ENCODE measurements around the gene SSBP3.
A peak's percentile ranks its signal among the peaks of the same experiment; 100 is the strongest.

SSBP3 gene

DNA sequence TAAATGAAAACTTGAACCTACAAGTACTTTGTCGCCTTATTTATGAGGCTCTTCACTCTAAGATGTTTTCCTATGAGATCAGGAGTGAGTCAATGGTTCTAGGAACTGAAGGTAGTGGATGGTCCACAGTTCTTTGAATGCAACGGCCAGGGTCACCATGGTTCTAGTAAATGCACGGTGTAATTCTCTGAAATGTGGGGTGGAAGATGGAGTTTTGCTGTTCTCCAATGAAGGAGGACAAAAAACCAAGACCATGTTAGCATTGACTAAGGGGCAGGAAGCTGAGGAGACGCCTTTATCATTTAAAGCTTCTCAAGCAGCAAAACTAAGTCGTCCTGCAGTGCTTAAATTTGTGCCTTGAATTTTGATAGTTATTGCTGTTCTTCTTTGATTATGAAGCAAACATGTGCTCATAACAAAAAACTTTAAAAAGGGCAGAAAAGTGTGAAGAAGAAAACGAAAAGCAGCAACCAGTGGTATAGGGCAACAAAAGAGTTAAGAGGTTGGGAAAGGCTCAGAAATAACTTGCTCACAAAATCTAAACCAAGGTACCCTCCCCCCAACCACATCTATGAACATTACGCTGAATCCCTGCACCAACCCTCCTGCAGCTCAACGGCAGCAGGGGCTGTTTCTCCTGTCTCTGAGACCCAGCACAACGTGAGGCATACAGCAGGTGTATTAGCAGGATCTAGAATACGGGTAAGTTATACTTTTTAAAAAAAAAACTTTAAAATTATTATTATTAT lies 121.2 kb downstream of the SSBP3 start:
- no peak for DNase-seq (ENCODE audit: low read depth in 2 of 2)

DNA sequence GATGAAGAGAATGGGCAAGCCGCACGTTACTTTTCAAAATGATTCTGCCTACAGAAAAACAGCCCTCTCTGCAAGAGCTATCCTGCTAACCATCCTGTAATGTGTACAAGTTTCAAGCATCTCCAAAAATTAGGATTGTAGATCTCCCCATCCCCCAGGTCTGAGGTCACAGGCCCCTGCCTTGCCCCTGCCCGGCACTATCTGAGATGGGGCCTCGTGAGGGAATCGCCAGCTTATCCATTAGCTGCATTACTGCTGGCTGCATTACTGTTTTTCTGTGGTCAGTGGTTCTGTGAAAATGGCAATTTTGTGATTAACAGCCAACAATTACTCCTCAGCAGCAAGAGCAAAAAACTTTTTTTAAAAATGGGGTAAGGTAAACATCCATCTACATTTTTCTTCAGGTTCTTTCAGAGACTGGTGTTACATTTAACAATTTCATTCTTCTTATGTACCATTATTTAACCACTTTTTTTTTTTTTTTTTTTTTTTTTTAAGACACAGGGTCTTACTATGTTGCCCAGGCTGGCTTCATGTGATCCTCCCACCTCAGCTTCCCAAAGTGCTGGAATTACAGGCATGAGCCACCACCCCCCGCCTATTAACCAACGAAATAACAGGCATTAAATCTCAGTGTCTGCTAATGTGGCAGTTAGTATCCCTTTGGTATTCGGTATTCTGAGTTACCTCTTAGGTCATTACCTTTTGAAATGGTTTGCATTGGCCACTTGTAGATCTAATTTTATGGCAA lies 122.4 kb downstream of the SSBP3 start:
- no peak for DNase-seq (ENCODE audit: low read depth in 2 of 2)

DNA sequence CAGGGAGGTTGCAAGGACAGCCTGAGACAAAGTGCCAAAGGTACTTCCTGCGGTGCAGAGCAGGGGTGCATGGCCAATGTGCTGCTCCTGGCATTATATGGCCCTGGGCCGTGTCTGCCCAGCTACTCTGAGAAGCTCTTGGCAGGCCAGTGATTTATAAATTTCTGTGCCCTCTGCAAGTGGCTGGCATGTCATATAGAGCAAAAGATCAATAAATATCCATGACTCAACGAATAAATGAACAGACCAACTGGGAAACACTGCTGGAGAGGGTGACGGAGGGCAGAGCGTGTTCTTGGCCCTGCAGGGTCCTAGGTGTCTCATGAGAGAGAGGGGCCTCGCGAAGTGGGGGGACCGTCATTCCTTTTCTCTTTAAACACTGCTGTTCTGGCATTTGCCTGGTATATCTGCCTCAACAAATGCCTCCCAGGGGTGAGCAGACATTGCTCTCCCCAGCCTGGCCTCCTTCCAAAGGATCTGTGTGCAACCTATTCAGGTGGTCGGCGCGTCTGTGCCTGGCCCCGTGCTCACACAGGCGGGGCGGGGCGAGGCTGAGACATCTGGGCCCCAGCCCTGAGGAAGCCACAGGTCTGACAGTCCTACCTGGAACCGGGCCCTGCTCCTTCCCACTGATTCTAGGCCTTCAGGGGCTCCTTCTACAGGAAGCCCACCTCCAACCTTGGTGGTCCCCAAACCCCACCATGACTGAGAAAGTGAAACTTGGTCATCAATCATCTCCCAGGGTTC lies 123.9 kb downstream of the SSBP3 start:
- DNase-seq (ENCODE audit: low read depth in 2 of 2), result no peak

DNA sequence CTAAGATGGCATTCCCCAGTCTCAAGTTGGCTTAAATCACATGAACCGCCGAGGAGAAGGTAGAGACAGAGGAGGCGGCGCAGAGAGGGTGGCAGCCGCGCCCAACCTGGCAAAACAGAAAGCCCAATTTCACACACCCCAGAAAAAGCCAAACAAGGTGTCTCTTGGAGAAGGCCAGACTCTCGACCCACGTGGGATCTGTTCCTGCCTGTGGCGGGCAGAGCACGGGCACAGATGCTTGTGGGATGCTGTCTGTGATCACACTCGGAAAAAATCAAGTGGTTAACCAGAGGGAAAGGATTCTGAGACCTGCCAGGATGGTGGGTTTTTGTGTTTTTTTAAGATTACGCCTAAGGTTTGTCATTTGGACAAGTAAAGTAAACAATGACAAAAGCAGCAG lies 125.5 kb downstream of the SSBP3 start:
- no peak for DNase-seq (ENCODE audit: low read depth in 2 of 2)

DNA sequence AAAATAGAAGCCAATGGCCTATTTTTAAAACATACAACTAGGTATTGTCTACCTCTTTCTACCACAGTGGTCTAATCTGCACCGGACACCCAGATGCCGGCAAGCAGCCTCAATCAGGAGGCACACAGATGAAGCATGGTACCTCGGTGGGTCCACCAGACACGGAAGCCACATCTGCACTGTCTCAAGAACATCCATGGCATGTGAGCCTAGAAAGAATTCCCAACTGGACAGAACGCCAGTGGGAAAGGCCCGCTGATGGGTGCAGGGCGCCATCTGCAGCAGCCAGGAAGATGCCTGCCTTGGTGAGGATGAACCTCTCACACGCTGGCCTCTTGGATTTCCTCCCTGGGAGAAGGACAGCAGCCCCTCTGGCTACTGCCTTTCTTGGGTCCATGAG lies 126.7 kb downstream of the SSBP3 start:
- DNase-seq (ENCODE audit: low read depth in 2 of 2), result no peak

DNA sequence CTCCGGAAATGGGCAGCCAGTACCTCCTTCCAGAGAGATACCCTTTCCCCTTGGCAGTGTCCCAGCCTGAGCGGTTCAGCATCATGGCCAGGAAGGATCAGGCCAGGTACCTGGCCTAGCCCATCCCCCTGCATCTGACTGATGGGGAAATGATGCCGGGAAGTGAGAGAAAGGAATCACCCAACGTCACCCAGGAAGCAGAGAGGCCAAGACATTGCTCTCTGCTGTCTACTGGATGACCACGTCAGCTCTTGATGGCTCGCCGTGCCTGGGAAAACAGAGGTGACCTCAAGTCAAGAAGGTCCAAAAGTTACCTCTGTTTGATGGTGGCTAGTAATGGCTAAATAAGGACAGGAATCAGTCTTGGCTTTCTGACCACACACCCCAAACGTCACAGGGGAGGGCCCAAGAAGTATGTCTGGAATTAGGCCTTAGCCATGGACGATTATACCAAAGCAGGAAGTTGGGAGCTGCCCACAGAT lies 127.2 kb downstream of the SSBP3 start:
- peak in 1 of 2 experiments; percentile 33 for DNase-seq (ENCODE audit: low read depth in 2 of 2)

DNA sequence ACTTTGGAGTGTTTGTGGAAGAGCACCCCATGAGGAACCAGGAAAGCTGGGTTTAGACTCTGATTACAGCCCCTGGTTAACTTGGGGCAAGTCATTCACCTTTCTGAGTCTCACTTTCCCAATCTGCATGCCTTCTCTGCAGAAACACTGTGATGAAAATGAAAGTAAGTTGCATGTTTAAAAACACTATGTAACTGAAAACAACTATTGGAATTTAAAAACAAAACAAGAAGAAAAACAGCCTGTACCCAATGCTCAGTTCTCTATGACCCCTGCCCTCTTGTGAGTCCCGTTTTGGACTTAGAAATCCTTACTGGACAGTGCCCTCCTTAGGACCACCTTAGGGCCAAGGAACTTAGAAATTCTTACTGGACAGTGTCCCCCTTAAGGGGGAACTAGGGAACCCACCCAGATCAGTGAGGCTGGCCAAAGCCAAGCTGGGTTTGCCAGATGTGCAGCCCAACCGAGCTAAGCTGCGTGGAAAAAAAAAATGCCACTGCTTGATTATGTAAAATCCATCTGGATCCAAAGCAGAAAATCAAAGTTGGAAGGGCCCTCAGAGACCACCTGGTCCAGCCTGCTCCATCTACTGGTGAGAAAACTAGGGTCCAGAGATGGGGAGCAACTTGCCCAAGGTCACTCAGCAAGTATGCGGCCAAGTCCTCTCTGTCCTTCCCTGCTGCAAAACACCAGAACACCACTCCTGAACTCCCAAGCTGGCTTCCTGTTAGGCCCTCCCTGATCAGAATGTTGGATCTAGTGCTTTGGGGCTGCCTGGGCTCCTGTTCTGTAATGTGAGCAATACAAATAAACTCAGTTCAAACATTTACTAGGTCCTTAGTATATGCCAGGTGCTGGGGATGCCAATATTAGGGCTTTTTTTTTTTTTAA lies 128.5 kb downstream of the SSBP3 start:
- no peak for DNase-seq (ENCODE audit: low read depth in 2 of 2)

DNA sequence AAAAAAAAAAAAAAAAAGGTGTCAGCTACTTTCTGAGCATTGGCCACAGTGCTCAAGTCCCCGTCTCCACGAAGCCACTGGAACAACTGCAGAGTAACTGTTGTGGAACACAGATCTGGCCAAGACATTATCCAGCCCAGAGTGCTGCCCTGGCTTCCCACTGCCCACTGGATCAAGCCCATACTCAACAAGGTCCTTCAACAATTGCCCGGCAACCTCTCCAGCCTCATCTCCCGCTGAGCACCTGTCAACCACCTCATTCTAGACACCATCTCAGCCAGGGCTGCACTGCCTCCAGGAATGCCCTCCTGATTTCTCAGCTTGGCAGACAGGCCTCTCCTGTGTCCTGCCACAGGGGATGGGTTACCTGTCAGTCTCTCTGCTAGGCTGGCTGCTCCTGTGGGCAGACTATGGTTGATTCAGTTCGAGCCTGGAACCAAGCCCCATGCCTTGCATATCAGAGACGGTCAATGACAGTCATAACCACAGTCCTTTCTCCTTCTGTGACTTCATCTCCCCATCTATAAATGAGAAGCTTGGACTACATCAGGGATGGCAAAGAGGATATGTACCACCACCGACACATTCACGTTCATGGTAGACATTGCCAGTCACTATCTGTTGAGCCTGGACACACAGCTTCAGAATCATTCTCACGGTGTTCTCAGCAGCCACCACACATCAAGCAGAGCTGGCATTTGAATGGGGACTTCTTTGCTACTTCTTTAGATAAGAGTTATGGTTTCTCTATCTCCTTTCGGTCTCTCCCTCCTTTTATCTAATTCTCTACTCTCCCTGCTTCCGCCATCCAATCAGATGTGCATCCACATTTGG lies 129.4 kb downstream of the SSBP3 start:
- no peak for DNase-seq (ENCODE audit: low read depth in 2 of 2)

DNA sequence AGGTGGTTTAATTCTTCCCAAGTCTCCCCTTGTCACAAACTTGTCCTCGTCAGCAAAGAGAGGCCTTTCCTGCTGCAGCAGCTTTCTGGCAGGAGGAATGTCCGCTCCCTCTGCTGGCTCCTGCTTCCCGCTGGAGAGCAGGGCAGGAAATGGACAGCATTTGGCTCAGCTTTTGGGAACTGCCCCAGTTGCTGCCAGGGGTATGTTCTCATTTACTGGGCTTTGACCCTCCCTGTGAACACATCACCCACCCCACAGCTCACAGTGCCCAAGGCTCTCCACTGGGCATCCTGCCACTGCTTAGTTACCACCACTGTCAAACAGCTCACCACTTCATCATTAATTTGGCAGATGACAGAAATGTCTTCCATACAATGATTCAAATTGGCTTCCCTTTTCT lies 130.8 kb downstream of the SSBP3 start:
- no peak for DNase-seq (ENCODE audit: low read depth in 2 of 2)

DNA sequence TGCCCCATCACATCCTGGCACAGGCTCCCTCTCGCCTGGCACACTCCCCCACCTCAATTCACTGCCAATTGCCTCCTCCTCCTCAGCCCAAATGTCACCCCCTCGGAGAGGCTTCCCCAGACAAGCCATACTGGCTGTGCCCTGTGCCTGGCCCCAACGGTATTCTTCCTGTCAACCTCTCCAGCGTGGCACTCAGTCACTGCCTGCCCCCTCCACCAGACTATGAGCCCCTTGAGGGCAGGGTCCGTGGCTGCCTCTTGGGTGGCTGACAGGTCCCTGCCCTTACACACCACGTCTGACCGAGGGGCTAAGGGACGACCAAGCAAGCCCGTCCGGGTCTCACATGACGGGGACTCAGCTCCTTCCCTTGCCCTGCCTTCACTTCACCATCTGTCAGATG lies 131.3 kb downstream of the SSBP3 start:
- DNase-seq (ENCODE audit: low read depth in 2 of 2), result no peak

DNA sequence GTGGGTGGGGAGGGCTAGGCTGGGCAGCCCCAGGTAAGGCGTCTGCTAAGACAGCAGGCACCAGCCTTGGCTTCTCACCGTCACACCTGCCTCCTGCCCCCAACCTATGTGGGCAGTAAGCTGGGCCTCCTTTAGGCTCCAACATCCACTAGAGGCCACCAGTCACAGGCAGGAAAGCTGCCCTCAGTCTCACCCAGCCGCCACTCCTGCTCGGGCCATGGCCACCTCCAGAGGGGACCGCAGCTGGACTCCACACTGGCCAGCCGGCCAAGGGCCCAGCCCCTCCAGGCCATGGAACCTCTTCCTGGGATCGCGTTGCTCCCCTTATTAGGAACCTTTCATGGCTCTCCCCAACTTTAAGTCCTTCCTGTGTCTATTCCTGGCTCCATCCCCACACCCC lies 131.7 kb downstream of the SSBP3 start:
- no peak for DNase-seq (ENCODE audit: low read depth in 2 of 2)

DNA sequence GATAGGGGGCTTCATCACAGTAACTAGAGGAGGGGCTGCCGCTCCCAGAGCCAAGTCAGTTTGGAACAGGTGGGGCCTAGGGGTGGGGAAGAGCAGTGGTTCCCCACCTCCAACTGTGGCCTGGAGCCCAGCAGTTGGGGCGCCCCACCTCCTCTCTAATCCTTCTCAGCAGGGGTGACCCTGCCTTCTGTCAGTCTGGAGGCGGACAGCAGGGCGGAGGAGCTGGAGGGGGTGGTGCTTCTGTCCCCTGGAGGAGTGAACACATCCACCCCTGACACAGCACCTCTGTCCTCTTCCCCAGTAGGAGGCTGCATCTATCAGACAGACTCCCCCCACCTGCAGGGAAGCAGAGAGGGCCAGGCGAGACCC lies 132.4 kb downstream of the SSBP3 start:
- DNase-seq (ENCODE audit: low read depth in 2 of 2), result no peak

DNA sequence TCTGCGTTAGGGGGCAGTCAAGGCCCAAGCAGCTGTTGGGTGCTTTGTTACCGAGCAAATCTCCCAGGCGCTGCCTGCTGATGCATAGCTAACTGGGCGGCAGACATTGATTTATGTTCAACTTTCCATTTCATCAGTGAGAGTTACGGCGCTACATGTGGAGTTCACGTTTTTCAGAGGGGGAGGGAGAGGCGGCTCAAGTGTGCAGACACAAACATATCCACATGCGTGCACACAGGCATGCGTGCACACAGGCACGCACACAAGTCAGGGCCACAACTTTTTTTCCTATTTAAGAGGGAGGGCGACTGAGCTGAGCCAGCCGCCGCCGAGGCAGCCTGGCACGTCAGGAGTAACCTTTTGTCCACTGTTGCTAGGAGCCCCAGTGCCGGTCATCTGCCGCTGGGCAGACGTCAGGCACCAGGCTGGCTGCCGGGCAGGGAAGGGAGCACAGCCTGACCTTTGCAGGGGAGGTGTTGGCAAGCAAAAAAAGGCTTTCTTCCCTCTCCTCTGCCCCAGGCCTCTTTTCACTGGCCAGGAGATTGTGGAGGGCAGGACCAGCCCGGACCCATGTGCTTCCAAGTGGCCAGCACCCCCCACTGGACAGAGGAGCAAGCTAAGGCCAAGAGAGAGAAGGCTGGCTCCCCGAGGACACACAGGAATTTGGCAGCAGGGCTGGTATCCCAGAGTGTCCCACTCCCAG lies 133.0 kb downstream of the SSBP3 start:
- peak; percentile 85 to 88 for DNase-seq (ENCODE audit: low read depth in 2 of 2)

DNA sequence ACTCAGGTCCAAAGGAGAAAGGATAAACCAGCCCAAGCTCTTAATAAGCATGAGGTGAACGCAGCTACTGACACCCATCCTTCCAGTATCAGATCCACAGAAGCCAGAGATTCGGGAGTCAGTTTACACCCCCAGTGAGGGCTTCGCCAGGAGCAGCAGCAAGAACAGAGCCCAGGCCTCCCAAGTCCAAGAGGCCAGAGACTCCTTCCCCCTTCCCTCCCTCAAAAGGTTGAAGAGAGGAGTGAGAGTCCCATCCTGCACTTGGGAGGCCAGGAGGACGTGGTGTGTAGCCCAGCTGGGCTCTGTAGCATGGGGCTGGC lies 133.5 kb downstream of the SSBP3 start:
- DNase-seq (ENCODE audit: low read depth in 2 of 2), result no peak

DNA sequence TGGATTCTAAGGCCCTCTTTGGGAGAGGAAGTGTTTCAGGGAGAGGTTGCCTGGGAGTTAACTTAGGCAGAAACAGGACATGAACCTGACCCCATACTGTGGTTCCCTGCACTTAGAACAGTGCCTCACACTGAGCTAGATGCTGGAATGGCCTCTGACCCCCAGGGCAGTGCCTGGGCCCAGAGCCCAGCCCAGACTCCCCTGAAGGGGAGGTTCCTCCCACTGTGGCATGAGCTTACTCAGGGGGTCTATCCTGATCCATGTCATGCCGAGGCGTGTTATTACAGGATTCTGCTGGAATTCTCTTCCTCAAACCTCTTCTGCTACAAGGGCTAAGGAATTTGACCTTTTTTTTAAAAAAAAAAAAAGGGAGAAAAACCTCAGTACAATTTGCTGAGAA lies 134.1 kb downstream of the SSBP3 start:
- no peak for DNase-seq (ENCODE audit: low read depth in 2 of 2)

DNA sequence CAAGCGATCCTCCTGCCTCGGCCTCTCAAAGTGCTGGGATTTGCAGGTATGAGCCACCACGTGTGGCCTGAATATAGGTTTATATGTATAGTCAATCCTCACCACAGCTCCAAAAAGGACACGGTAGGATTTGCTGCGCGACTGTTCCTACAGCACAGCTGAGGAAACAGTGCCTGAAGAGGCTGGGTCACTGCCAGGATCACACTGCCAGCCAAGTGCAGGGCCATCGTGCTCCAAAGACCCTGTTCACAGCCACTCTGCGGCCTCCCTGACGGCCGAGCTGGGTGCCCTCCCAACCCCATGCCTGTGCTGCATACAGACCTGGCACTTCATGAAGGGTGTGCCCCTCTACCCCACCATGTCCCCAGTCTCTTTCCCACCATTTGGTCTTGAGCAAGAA lies 134.9 kb downstream of the SSBP3 start:
- DNase-seq (ENCODE audit: low read depth in 2 of 2), result no peak

DNA sequence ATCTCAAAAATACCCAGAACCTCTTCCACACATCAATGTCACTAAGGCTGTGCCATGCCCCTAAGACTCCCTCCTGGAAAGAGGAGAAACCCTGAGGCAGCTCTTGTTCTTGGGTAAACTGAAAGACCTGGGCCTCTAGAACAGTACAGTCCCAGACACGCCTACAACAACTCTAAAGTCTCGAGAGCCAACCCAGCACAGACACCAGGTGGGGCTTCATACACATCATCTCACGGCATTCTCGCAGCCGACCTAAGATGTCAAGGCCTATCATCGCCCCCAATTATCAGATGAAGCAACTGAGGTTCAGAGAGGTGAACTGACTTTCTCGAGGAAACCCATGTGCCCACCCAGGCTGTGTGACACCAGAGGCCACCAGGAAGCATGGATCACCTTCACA lies 135.7 kb downstream of the SSBP3 start:
- no peak for DNase-seq (ENCODE audit: low read depth in 2 of 2)

DNA sequence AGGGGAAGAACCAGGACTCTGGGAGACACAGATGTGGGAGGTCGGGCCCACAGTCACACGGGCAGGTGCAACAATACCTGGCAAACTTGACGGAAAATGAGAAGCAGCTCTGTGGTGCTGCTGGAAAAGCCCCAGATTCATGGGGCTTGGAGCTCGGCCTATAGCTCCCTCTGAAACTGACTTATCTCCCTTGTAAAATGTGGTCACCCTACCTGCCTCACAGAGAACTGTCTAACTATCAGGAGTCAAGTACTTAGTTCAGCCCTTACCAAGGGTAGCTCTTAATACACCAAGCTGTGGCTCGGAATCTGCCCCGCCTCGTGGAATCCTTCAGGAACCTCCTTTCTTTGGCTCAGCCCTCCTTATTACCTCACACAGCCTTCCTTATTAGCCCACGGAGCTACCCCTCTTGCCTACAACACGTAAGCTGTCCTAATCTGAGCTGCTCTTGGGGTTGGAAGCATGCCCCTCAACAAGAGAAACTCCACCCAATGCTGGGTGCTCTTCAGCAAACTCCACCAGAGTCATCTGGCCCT lies 137.4 kb downstream of the SSBP3 start:
- DNase-seq (ENCODE audit: low read depth in 2 of 2), result no peak

DNA sequence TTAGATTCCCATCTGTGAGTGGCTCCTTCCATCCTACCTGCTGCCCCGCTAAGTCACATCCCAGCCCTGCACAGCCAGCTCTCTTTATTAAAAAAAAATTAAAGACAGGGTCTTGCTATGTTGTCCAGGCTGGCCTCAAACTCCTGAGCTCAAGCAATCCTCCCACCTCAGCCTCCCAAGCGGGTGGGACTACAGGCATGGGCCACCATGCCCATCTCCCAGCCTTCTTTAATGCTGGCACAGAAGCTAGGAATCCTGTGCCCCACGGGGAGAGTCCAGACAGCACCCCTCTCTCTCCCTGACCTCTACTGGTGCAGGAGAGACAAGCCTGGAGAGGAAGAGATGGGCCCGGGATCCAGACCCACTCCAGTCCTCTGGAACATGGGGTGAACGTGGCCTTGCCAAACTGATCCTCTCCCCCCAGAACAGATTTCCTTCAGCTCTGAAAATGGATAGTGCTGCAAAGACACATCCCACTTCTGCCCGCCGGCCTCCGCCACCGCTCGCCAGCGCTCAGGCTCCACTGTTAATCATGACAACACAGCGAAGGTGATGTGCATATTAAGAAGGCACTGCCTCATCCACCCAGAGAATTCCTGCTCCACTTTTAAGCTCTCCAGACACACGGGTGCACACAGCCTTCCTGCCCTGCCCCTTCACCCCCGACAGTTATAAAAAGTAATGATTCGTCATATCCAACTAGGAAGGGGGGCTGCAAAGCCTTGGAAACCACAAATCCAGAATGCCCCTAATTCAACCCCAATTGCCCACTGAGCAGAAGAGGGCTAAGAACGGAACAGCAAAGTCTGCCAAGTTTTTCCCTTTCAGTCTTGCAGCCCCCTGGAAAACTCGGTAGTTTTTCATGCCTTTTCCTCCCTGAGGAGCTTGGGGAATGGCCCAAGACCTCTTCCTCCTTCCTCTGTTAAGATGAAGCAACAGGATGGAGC lies 138.1 kb downstream of the SSBP3 start:
- DNase-seq (ENCODE audit: low read depth in 2 of 2), result no peak

Data from fibroblast of skin of left quadriceps (primary cell).